Lower lobe of right lung (tissue), 2 donors: ENCODE results near the gene NOL9. TPM values are rescaled to one million over a fixed set of nuclear protein-coding genes. Genes with fewer than 3 reads are reported as not detected.
A peak's percentile ranks its signal among the peaks of the same experiment; 100 is the strongest.

ENCODE experiments used
- ATAC-seq, 2 donors: fragments of 200-7000 bp; cut with Tn5 transposase; one replicate each; pipeline ENCODE4 v1.9.1; 2020 to 2022; ENCODE audit warnings: mild to moderate bottlenecking in 2 of 2, moderate library complexity in 2 of 2
- DNase-seq: peaks from one replicate; pipeline ENCODE4 v3.0.0-alpha.2; 2020
- H3K27ac ChIP-seq: fragments of 200-600 bp; one replicate; pipeline ENCODE4 v1.8.0; 2022
- H3K27me3 ChIP-seq: fragments of 200-600 bp; one replicate; pipeline ENCODE4 v1.8.0; 2022; ENCODE audit warnings: low read depth
- H3K36me3 ChIP-seq: fragments of 200-600 bp; one replicate; pipeline ENCODE4 v1.8.0; 2022; ENCODE audit warnings: mild to moderate bottlenecking
- H3K4me1 ChIP-seq: fragments of 200-600 bp; one replicate; pipeline ENCODE4 v1.8.0; 2022
- H3K4me3 ChIP-seq: fragments of 200-600 bp; one replicate; pipeline ENCODE4 v1.8.0; 2022; ENCODE audit warnings: mild to moderate bottlenecking
- H3K9me3 ChIP-seq: fragments of 200-600 bp; one replicate; pipeline ENCODE4 v1.8.0; 2022
- CTCF ChIP-seq: fragments of 200-600 bp; IDR thresholded peaks from one replicate; pipeline ENCODE4 v1.8.0; 2022; ENCODE audit warnings: antibody characterized with exemption, mild to moderate bottlenecking
- intact Hi-C: fragments of 100-400 bp; cut with DNase I; formaldehyde crosslinking; loops from one replicate; pipeline ENCODE4 v1.11.0; 2022
- total RNA-seq: library from RNA; stranded (reverse); fragmentation: NEBNext Ultra II Directional; extraction: Animal tissue kit (Norgen Biotek cat#: 25700); gene quantifications from one replicate; pipeline ENCODE4 v1.2.1, GENCODE V29; 2021
- donor health status: DM: no; HTN: yes; CAD: no; lungs with severe emphysema.

The NOL9 gene
- total RNA-seq, 1 donor from 2014 or later: 19.4 TPM

GRCh38 chr1:6534248-6534822 is 20.0 kb downstream of the NOL9 start:
- H3K9me3 ChIP-seq: no peaks in the 10 kb centered on the region
- H3K27ac ChIP-seq: no peak overlapping the region
- ATAC-seq (no peak), DNase-seq (peak; percentile 19)
- H3K4me1 ChIP-seq: no peaks in the 10 kb centered on the region
- H3K4me3 ChIP-seq: no peak overlapping the region
- H3K27me3 ChIP-seq: no peaks in the 10 kb centered on the region
- intact Hi-C loops: no loop called here
- peaks cover 72% of the 10 kb centered on the region for H3K36me3 ChIP-seq
- no peak for TF ChIP-seq CTCF

- Histone ChIP-seq H3K27ac (no peak overlapping the region), H3K4me1 (no peaks in the 10 kb centered on the region), H3K27me3 (no peaks in the 10 kb centered on the region), H3K9me3 (no peaks in the 10 kb centered on the region), H3K4me3 (no peak overlapping the region), H3K36me3 (peaks cover 84% of the 10 kb centered on the region)
- no peak for TF ChIP-seq CTCF
- ATAC-seq (no peak), DNase-seq (no peak)
- intact Hi-C loops: no loop called here
These were observed 22.3 kb downstream of the NOL9 start for GRCh38 chr1:6531996-6532395.

GRCh38 chr1:6530504-6531160 is 23.7 kb downstream of the NOL9 start:
- ATAC-seq: no peak
- TF ChIP-seq CTCF: no peak
- Histone ChIP-seq H3K4me3 (no peak overlapping the region), H3K4me1 (no peaks in the 10 kb centered on the region), H3K27me3 (no peaks in the 10 kb centered on the region), H3K9me3 (no peaks in the 10 kb centered on the region), H3K27ac (no peak overlapping the region), H3K36me3 (peaks cover 88% of the 10 kb centered on the region)
- DNase-seq: no peak
- intact Hi-C loops: no loop called here

GRCh38 chr1:6528492-6528891 is 25.8 kb downstream of the NOL9 start:
- H3K9me3 ChIP-seq: no peaks in the 10 kb centered on the region
- H3K36me3 ChIP-seq: peaks cover 92% of the 10 kb centered on the region
- no peak for TF ChIP-seq CTCF

GRCh38 chr1:6526316-6526715 is 28.0 kb downstream of the NOL9 start:
- Histone ChIP-seq H3K9me3 (no peaks in the 10 kb centered on the region), H3K4me1 (no peaks in the 10 kb centered on the region), H3K36me3 (peaks cover 71% of the 10 kb centered on the region), H3K27ac (no peak overlapping the region), H3K4me3 (no peak overlapping the region), H3K27me3 (no peaks in the 10 kb centered on the region)
- no peak for TF ChIP-seq CTCF
- ATAC-seq (no peak), DNase-seq (peak; percentile 36)
- intact Hi-C loops: no loop called here

More at GRCh38 chr1:6528492-6528891, 25.8 kb downstream of the NOL9 start:
- H3K27ac ChIP-seq: no peak overlapping the region
- intact Hi-C loops: no loop called here
- no peaks in the 10 kb centered on the region for H3K4me1 ChIP-seq
- H3K4me3 ChIP-seq: no peak overlapping the region
- H3K27me3 ChIP-seq: no peaks in the 10 kb centered on the region
- DNase-seq (no peak), ATAC-seq (no peak)
